ENCODE measurements around the gene UGT1A6.

UGT1A6 gene

GRCh38 chr2:233821196-233821595 lies 128.5 kb downstream of the UGT1A6 start:
- DNase-seq (ENCODE audit: low spot score): no peak

- DNase-seq (ENCODE audit: low spot score): no peak
These were observed 129.0 kb downstream of the UGT1A6 start for GRCh38 chr2:233821709-233822100.

DNA sequence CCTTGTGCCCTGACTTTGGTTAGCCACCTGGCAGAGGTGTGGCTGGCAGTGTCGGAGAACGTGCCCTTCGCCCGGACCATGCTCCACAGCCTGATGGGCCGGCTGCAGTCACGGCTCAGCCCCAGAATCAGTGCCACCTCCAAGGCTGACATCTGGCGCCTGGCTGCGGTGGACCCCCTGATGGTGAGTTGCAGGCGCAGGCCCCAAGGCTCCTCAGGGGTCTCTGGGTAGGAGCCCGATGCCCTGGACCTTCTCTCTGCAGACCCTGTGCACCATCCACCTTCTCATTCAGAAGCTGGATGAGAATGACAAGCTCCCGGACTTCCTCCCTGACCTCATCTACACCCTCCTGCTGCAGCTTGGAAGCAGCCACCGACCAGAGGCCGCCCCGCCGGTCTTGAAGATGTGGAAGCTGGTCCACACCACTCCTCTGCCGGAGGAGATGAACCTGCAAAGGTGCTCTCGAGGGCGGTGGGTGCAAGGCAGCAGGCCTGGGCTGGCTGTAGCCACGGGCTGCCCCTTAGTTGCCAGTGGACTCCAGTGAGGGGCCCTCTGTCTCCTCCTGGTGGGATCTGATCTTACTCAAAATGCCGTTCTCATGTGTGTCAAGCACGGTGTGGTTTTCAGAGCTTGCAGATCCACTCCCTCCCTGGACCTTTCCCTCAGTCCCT lies 129.5 kb downstream of the UGT1A6 start:
- no peak for DNase-seq (ENCODE audit: low spot score)

Measured in hepatic stellate cell (primary cell).